AG04450 (cell line): ENCODE results near the gene CAPG. TPM values are rescaled to one million over a fixed set of nuclear protein-coding genes. Genes with fewer than 3 reads are reported as not detected.

Experiments used
- CTCF ChIA-PET: fragments of 300-600, 350-600 bp; formaldehyde crosslinking; extraction: SDS; loops from one replicate; lab custom pipeline; 2022; ENCODE audit warnings: antibody characterized with exemption, inconsistent platforms; lab: Charles Lee
- POLR2A ChIA-PET: fragments of 350-600 bp; formaldehyde crosslinking; extraction: SDS; loops from one replicate; lab custom pipeline; 2021; ENCODE audit warnings: antibody characterized with exemption, inconsistent platforms; lab: Yijun Ruan, JAX
- DNase-seq: peaks from one replicate; pipeline ENCODE4 v3.0.0-alpha.2; 2011; ENCODE audit warnings: low read depth, low spot score
- H3K27ac ChIP-seq: one replicate; pipeline ENCODE4 v1.5.1; 2012; ENCODE audit warnings: low read depth, low read length, control low read depth
- H3K27me3 ChIP-seq: one replicate; pipeline ENCODE4 v1.6.0; 2012; ENCODE audit warnings: low read length; ENCODE audit not compliant: control insufficient read depth, insufficient read depth
- H3K4me3 ChIP-seq: 2 replicates; pipeline ENCODE4 v1.5.1; 2011; ENCODE audit warnings: mild to moderate bottlenecking, low read depth, low read length, control low read depth
- H3K9me3 ChIP-seq: 2 replicates; pipeline ENCODE4 v1.5.1; 2012; ENCODE audit warnings: low read length; ENCODE audit not compliant: control insufficient read depth, insufficient read depth
- polyA plus RNA-seq: library from polyadenylated mRNA; depleted of rRNA; stranded (reverse); fragments of >200 nt; gene quantifications from 2 replicates; pipeline ENCODE4 v1.2.3, GENCODE V29; 2011
- TF ChIP-seq, protein P1 (sequence below): IDR thresholded peaks from 2 replicates; pipeline ENCODE4 v1.5.1; 2011; ENCODE audit warnings: low read depth, low read length, control low read depth, inconsistent platforms

CAPG gene
- polyA plus RNA-seq, 1 experiment = 70.5 TPM

DNA sequence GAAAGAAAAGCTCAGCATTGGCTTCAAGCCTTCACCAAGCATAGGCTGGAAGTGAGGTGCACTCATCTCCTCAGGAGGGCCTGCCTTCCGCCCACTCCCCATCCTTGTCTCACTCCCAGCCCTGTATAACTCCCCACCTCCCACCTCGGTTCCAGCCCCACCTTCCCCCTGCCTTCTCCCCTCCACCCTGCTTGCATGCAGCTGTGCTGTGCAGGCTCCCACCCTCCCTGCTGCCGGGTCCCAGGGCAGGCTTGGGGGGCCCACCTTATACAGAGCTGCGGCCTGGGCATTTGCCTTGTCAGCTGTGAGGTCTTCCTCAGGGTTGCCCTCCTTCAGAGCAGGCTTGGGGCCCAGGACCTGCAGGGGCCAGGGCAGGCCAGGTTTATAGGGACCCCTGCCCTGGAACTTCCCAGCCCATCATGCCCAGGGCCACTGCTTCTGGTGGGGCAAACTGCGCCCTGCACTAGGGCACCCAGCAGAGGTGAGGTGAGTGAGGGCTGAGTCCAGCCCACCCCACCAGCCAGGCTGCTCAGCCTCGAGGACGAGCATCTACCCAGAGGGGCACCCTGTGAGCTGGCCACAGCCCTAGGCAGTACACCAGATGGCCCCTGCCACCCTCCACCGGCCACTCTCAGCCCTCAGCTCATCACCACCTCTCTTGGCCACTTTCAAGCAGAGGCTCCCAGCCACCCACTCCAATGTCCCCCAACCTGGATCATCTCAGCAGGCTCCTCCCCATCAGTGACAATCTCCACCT, 11.6 kb downstream of the CAPG start:
- Histone ChIP-seq H3K4me3 (no peak overlapping the region), H3K27ac (no peak overlapping the region), H3K27me3 (no peaks in the 10 kb centered on the region), H3K9me3 (no peaks in the 10 kb centered on the region; the same call in 1 of the 2 replicates)
- CTCF ChIA-PET = no interaction called here
- POLR2A ChIA-PET = no interaction called here
- TF ChIP-seq, protein P1, sequence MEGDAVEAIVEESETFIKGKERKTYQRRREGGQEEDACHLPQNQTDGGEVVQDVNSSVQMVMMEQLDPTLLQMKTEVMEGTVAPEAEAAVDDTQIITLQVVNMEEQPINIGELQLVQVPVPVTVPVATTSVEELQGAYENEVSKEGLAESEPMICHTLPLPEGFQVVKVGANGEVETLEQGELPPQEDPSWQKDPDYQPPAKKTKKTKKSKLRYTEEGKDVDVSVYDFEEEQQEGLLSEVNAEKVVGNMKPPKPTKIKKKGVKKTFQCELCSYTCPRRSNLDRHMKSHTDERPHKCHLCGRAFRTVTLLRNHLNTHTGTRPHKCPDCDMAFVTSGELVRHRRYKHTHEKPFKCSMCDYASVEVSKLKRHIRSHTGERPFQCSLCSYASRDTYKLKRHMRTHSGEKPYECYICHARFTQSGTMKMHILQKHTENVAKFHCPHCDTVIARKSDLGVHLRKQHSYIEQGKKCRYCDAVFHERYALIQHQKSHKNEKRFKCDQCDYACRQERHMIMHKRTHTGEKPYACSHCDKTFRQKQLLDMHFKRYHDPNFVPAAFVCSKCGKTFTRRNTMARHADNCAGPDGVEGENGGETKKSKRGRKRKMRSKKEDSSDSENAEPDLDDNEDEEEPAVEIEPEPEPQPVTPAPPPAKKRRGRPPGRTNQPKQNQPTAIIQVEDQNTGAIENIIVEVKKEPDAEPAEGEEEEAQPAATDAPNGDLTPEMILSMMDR = no peak
- no peak for DNase-seq

DNA sequence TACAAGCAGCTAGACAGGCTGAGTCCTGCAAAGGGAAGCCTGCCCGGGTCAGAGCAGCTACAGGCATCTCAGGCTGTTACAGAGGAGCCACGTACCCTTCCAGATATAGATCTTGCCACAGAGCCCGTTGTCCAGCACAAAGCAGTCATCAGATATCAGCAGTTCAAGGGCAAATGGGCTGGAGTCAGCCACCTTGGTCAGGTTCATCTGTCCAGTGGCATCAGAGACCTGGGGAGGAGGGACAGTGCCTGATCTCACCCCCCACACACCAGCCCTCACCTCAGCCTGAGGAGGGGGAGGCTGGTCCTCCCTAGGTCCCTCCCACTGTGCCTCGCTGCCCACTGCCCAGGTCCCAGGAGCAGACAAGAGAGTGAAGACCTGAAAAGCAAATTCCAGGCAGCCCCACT, 12.2 kb downstream of the CAPG start:
- H3K4me3 ChIP-seq = no peak overlapping the region
- TF ChIP-seq, protein P1 = no peak
- CTCF ChIA-PET = no interaction called here
- POLR2A ChIA-PET = no interaction called here
- H3K27me3 ChIP-seq = no peaks in the 10 kb centered on the region
- H3K27ac ChIP-seq = no peak overlapping the region
- no peaks in the 10 kb centered on the region for H3K9me3 ChIP-seq
- DNase-seq = no peak

DNA sequence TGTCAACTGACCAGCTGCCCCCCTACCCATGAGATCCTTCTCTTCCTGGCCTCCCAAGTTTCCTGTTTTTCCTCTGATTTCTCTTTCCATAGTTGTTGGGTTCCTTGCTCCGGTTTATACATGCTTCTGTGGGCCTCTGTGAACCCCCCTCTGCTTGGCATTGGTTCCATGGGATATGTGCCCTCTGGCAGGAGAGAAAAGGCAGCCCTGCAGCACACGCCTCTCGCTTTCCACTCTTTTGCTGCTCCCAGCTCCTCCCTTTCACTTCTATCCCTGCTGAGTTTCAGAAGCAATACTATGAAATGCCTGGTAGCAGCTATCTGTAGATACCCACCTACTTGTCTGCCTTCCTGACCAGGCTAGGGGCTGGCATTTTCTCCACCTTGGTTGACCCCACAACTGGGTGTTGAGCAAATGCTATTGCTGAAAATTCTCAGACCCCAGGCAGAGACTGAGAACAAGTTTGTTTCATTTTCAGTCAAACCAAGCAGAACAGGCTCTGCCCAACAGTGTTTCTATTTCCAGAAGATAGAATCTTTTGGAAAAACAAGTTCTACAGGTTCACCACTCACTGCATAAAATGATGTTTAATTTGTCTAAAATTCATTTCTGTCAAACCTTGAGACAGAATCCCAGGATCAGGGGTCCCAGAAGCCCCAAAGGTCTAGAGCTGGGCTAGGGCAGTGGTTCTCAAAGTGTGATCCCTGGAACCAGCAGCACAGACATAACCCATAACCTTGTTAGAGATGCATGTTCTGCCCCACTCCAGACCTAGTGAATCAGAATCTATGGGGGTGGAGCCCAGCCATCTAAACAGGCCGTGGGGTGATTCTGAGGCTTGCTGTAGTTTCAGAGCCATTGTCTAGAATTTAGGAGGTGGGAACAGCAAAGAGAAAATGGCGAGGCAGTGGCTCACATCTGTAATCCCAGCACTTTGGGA, 13.4 kb downstream of the CAPG start:
- TF ChIP-seq, protein P1 = no peak
- Histone ChIP-seq H3K9me3 (no peaks in the 10 kb centered on the region), H3K27me3 (no peaks in the 10 kb centered on the region), H3K27ac (no peak overlapping the region), H3K4me3 (no peak overlapping the region)
- CTCF ChIA-PET = no interaction called here
- DNase-seq = no peak
- POLR2A ChIA-PET = no interaction called here

DNA sequence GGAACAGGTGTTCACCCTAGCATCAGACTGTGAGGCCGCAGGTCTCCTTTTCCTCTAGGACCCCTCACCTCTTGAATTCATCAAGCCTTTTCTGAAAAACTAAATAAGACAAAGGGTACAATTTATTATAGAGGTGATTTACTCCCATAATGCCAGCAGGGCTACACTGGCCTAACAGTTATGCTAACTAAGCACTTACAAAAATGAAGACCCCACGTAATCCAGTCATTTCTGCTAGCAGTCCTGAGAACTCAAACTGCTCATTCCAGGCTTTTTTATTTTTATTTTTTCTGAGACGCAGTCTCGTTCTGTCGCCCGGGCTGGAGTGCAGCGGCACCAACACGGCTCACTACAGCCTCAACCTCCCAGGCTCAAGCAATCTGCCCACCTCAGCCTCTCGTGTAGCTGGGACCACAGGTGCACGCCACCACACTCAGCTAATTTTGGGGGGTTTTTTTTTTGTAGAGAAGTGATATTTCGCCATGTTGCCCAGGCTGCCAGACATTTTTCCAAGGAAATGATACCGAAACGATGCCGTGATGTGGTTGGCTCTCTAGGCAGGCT, 14.2 kb downstream of the CAPG start:
- H3K9me3 ChIP-seq = no peaks in the 10 kb centered on the region
- no peaks in the 10 kb centered on the region for H3K27me3 ChIP-seq
- TF ChIP-seq, protein P1 = no peak
- no peak overlapping the region for H3K4me3 ChIP-seq
- ChIA-PET CTCF (no interaction called here), POLR2A (no interaction called here)
- DNase-seq = no peak
- H3K27ac ChIP-seq = no peak overlapping the region
